Epidermal melanocyte (primary cell): ENCODE measurements around the gene SNX6.
"Not testable (repeated sequence)": the region's sequence is repeated elsewhere in the genome, so short reads cannot be mapped to it uniquely, and the experiment has no call there.

Experiments used
- DNase-seq: peaks from one replicate; pipeline ENCODE4 v3.0.0; 2011; ENCODE audit warnings: low spot score; ENCODE audit not compliant: insufficient read length

The SNX6 gene

DNA sequence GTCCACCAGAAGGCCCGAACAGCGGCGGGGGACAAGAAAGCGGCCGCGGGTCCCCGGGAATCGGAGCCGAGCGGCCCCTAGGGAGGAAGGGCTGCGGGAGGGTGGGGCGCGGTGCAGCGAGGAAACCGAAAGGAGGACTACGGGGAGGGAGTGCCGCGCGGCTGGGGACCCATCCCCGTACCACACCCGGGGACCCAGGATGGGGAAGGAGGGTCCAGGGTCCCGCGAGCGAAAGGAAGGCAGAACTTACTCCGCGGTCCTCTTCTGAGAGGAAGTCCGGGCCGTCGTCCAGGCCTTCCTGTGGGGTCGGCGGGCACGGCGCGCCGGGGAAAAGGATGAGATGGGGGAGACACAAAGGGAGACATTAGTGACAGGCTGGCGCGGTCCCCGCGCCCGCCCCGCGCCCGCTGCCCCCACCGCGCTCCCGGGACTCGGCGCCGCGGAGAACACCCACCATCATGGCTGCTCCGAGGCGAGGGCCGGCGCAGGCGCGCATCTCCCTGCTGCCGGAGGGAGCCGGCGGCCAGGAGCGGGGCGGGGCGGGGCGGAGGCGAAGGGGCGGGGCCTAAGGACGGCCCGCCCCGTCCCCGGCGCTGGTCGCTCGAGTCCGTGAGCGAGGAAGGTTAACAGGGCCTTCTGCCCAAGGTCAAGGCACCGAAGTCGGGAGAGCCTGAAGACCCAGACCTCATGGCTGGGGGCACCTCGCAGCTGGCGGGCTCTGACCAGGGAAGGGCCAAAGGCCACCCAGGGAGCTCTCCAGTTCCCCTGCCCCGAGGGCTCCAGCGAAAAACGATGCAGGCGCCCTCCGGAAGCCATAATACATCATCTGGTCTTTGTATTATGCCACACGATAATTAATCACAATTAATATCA, at the start of gene SNX6:
Gene SNX6, minus strand, starts transcription at position 492 of the 873 bp plus-strand sequence. Its CDS starts 32 bp downstream, at position 460.
- DNase-seq = peak; percentile 94

DNA sequence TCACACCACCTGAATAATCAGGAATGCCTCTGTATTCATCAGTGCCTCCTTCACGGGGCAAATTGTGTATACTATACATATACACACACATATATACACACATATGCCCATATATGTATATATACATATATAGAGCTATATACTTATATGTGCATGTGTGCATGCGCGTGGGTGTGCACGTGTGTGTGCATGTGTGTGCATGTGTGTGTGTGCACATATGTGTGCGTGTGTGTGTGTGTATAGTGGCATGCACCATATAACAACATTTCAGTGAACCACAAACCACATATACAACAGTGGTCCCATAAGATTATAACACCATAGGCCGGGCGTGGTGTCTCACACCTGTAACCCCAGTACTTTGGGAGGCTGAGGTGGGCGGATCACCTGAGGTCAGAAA, 48.8 kb upstream of the SNX6 start:
- DNase-seq = no peak

GRCh38 chr14:34678306-34678705, 48.4 kb upstream of the SNX6 start:
- DNase-seq = no peak

DNA sequence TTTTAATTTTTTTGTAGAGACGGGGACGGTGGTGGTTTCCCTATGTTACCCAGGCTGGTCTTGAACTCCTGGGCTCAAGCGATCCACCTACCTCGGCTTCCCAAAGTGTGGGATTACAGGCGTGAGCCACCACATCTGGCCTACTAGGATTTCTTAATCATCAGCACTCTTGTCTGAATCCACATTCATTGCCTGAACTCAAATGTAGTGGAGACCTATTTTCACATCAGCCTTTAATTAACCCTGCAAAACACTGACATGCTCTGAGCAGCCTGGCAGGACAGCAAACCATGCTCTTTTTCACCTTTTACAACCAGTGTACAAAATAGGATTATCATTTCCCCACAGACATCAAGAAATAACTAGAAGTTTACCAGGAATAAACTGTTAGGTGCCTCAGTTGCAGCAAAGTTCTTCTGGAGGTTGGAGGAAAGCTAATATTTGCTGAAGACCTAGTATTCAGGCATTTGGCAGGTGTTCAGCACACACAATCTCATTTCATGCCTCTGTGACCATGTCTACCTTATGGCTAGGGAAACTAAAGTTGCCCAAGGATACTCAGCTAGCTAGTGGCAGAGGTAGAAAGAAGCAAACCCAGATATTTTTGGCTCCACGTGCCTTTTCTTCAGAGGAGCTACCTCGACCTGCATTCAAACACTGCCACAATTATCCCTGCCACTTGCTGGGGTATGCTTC, 46.7 kb upstream of the SNX6 start:
- DNase-seq = no peak

- DNase-seq = no peak
Observed at GRCh38 chr14:34673702-34674101, 43.8 kb upstream of the SNX6 start.

GRCh38 chr14:34671716-34672115, 41.8 kb upstream of the SNX6 start:
- no peak for DNase-seq

DNA sequence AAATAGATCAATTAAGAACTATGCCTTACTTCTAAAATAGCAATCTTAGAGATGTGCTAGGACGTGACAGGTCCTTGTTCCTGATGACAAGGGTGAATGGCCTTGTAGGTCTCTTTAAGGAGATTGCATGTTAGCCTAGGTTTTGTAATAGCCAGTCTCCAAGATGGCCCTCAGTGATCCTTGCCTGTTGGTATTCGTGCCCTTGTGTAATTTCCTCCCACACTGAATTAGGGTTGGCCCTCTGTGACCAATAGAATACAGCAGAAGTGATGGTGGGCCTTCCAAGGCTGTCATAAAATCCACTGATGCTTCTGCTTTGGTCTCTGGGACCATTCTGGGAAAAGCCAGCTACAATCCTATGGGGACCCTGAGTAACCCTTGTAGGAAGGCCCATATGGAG, 38.2 kb upstream of the SNX6 start:
- DNase-seq = no peak

GRCh38 chr14:34667007-34667406, 37.1 kb upstream of the SNX6 start:
- no peak for DNase-seq

DNA sequence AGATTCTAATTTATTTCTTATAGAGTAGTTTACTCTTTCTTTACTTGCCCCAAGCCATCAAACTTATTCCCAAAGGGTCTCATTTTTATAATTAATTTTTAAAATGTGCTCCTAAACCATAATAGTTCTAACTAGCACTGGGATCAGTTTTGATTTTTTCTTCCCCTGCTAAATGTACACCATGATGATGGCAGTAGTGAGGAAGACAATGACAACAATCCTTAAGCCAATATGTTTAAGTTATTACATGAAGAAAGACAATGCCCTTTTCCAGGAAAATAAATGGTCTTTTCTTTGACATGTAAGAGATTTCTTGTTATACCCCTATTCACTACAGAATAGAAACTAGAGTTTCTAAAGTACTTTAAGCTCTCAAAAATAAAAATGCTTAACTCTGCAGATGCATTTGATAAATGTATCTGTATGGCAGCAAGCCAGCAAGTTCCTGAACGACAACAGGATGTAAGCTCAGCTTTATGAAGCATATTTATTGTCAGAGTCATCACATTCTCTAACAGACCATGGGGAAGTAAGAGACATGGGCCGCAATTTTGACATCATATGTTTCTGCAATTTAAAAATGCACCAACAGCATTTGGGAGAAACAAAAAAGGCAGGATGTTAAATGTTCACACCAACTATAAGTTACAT, 36.0 kb upstream of the SNX6 start:
- DNase-seq = no peak

DNA sequence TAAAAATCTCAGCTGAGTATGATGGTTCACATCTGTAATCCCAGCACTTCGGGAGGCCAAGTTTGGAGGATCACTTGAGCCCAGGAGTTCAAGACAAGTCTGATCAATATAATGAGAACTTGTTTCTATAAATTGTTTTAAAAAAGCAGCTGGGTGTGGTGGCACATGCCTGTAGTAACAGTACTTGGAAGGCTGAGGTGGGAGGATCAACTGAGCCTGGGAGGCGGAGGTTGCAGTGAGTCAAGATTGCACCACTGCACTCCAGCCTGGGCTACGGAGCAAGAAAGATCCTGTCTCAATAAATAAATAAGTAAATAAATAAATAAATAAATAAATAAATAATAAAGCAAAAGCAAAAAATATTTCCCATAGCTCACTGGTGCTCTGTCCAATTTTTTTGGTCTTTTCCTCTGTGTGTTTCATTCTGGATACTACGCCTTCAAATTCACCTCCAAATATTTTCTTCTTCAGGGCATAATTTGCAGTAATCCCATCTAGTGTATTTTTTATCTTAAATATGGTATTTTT, 32.7 kb upstream of the SNX6 start:
- no peak for DNase-seq

DNA sequence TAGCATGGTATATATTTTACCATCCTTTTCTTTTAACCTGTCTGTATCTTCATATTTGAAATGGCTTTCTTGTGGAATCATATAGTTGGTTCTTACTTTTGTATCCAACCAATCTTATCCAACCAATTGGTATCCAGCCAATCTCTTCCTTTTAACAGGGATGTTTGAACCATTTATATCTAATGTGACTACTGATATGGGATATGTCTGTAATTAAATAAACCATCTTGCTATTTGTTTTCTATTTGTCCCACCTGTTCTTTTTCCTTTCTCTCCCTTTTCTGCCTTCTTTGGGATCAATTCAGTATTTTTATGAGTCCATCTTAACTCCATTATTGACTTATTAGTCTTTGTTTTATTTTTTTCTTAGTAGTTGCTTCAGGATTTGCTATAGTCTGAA, 30.8 kb upstream of the SNX6 start:
- DNase-seq = no peak

- DNase-seq = no peak
Observed at GRCh38 chr14:34655959-34656358, 26.0 kb upstream of the SNX6 start.

DNA sequence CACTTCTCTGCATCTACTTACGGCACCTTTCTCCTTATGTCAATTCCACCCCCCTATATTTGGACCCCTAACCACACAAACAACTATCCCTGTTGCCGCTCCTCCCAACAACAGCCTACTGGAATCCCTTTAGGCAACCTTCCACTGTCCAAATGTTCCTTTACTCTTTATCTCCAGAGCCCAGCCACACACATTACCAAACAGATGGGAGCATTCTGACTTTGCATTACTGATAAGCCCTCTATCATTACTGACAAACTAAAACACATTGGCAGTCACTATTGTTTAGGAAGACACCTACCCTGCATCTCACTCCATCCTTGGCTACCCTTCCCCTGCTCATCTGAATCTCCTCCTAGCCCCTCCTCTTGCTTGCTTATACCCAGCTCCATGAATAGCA, 23.1 kb upstream of the SNX6 start:
- DNase-seq = not testable (repeated sequence)

DNA sequence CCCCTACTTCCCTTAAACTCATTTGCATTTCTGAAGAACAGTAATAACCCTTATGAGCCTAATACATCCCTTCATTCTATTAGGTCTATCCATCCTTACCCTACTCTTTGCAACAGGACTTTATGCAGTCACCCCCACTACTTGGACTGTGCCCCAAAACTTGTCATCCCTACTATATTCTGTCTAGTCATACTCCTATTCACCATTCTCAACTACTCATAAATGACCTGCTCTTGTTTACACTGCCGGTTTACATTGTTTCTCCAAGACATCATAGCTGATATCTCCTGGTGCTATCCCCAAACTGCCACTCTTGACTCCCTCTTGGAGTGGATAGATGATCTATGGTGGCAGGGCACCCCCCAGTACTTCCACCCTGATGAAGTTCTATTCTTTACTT, 22.4 kb upstream of the SNX6 start:
- DNase-seq = not testable (repeated sequence)

DNA sequence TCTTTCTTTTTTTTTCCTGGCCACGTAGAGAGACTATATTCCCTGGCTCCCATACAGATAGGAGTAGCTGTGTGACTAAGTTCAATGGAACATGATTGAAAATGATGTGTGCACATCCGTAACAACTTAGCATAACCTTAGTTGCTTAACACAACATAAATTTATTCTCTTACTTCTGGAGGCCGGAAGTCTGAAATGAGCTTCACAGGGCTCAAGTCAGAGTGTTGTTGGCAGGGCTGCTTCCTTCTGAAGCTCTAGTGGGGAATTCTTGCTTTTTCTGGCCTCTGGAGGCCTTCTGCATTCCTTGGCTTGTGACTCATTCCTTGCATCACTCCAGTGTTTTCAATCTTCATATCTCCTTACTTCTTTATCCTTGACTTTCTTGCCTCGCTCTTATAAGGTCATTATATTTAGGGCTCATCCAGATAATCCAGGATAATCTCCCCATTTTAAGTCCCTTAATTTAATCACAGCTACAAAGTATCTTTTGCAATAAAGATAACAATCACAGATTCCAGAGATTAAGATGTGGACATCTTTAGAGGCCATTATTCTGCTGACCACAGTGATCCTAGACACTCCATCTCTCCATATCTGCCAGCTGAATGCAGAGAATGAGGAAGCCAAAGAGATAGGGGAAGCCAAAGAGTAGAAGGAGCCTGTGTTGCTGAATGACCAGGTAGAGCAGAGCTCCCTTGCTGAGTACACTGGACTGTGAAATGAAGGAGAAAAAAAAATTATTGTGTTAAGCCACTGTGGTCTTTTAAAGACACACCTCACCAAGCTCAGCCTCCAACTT, 21.0 kb upstream of the SNX6 start:
- peak; percentile 49 for DNase-seq

DNA sequence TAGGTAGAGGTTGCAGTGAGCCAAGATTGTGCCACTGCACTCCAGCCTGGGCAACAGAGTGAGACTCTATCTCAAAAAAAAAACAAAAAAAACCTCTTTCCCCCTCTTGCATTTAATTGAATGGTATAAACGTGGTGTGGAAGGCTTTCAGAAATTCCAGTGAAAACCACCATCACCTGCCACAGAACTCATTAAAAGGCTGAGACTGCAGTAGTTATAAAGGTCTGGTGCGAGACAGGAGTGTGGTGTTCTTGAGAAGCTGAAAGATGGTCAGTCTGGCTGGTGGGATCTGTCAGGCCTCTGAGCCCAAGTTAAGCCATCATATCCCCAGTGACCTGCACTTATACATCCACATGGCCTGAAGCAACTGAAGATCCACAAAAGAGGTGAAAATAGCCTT, 20.1 kb upstream of the SNX6 start:
- not testable (repeated sequence) for DNase-seq

DNA sequence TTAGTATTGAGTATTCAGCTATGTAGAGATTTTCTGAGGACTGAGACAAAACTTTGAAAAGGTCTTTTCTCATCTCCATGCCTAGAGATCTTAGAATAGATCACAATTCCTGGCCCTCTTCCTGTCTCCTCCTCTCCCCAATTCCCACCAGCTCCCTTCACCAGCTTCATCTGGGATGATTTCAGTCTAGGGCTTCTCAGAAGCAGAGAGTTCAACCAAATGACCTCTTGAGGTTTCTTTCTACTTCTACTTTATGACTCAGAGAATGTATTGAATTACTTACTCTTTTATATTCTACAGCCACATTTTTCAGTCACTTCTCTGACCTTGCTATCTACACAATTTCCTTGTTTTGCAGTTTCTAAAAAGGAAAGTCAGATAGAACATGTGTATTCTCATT, 19.4 kb upstream of the SNX6 start:
- DNase-seq = no peak

GRCh38 chr14:34646570-34647255, 16.8 kb upstream of the SNX6 start:
- DNase-seq = no peak

- DNase-seq = no peak
Observed at GRCh38 chr14:34643361-34643760, 13.4 kb upstream of the SNX6 start.

GRCh38 chr14:34642595-34642994, 12.6 kb upstream of the SNX6 start:
- DNase-seq = no peak

- no peak for DNase-seq
Observed at GRCh38 chr14:34640826-34641225, 10.9 kb upstream of the SNX6 start.
